H9 (cell line): ENCODE measurements around the gene INSYN1. TPM values are rescaled to one million over a fixed set of nuclear protein-coding genes. Genes with fewer than 3 reads are reported as not detected.

ENCODE experiments used
- DNase-seq: peaks from one replicate; pipeline ENCODE4 v3.0.0-alpha.2; 2017
- H2AFZ ChIP-seq: one replicate; pipeline ENCODE4 v1.6.1; 2013; ENCODE audit warnings: mild to moderate bottlenecking, low read length, control low read depth, moderate library complexity
- H2AK5ac ChIP-seq: 2 replicates; pipeline ENCODE4 v1.6.1; 2013; ENCODE audit warnings: low read length, control low read depth, mixed read lengths; ENCODE audit not compliant: insufficient read length
- H2BK120ac ChIP-seq: one replicate; pipeline ENCODE4 v1.6.1; 2013; ENCODE audit warnings: low read depth, mild to moderate bottlenecking, low read length, control low read depth, inconsistent platforms; ENCODE audit not compliant: poor library complexity, severe bottlenecking
- H2BK12ac ChIP-seq: 2 replicates; pipeline ENCODE4 v1.6.1; 2013; ENCODE audit warnings: low read length, control low read depth, mixed read lengths, low read depth; ENCODE audit not compliant: insufficient read length
- H2BK15ac ChIP-seq: 2 replicates; pipeline ENCODE4 v1.6.1; 2013; ENCODE audit warnings: low read depth, low read length, control low read depth
- H2BK20ac ChIP-seq: one replicate; pipeline ENCODE4 v1.6.1; 2013; ENCODE audit warnings: low read depth, mild to moderate bottlenecking, low read length, control low read depth, inconsistent platforms; ENCODE audit not compliant: poor library complexity, severe bottlenecking
- H2BK5ac ChIP-seq: 2 replicates; pipeline ENCODE4 v1.6.1; 2013; ENCODE audit warnings: low read length, control low read depth, mixed read lengths; ENCODE audit not compliant: insufficient read length
- H3K14ac ChIP-seq: 2 replicates; pipeline ENCODE4 v1.6.1; 2013; ENCODE audit warnings: low read length, control low read depth; ENCODE audit not compliant: insufficient read depth
- H3K18ac ChIP-seq: 2 replicates; pipeline ENCODE4 v1.6.1; 2013; ENCODE audit warnings: low read depth, mild to moderate bottlenecking, mixed read lengths, low read length, control low read depth; ENCODE audit not compliant: insufficient read length
- H3K23ac ChIP-seq: 2 replicates; pipeline ENCODE4 v1.6.1; 2013; ENCODE audit warnings: low read length, control low read depth, mixed read lengths, low read depth; ENCODE audit not compliant: insufficient read length
- H3K23me2 ChIP-seq: 2 replicates; pipeline ENCODE4 v1.6.1; 2013; ENCODE audit warnings: low read depth, mild to moderate bottlenecking, mixed read lengths, low read length, control low read depth; ENCODE audit not compliant: insufficient read length, poor library complexity, severe bottlenecking
- H3K27ac ChIP-seq: 2 replicates; pipeline ENCODE4 v1.5.1; 2013; ENCODE audit warnings: low read length, control low read depth, mixed read lengths, low read depth; ENCODE audit not compliant: insufficient read length
- H3K27me3 ChIP-seq: 2 replicates; pipeline ENCODE4 v1.6.1; 2013; ENCODE audit warnings: low read length, control low read depth, inconsistent platforms; ENCODE audit not compliant: insufficient read depth
- H3K4ac ChIP-seq: 2 replicates; pipeline ENCODE4 v1.6.1; 2013; ENCODE audit warnings: low read depth, mild to moderate bottlenecking, control low read depth, inconsistent platforms, low read length, moderate library complexity
- H3K4me1 ChIP-seq: 2 replicates; pipeline ENCODE4 v1.6.1; 2013; ENCODE audit warnings: low read length, control low read depth, inconsistent platforms; ENCODE audit not compliant: insufficient read depth
- H3K4me2 ChIP-seq: 2 replicates; pipeline ENCODE4 v1.6.1; 2013; ENCODE audit warnings: low read length, control low read depth, mixed read lengths; ENCODE audit not compliant: insufficient read length, insufficient read depth
- H3K56ac ChIP-seq: 2 replicates; pipeline ENCODE4 v1.6.1; 2013; ENCODE audit warnings: low read depth, mild to moderate bottlenecking, mixed read lengths, low read length, control low read depth; ENCODE audit not compliant: insufficient read length
- H3K79me1 ChIP-seq: 2 replicates; pipeline ENCODE4 v1.6.1; 2013; ENCODE audit warnings: low read depth, mild to moderate bottlenecking, moderate library complexity, low read length, control low read depth, inconsistent platforms; ENCODE audit not compliant: insufficient read depth, poor library complexity, severe bottlenecking
- H3K79me2 ChIP-seq: 2 replicates; pipeline ENCODE4 v1.6.1; 2013; ENCODE audit warnings: low read length, control low read depth, inconsistent platforms; ENCODE audit not compliant: insufficient read depth
- H3K9ac ChIP-seq: 2 replicates; pipeline ENCODE4 v1.6.1; 2013; ENCODE audit warnings: low read length, control low read depth, mixed read lengths; ENCODE audit not compliant: insufficient read length; ENCODE audit errors: extremely low read depth
- H3K9me3 ChIP-seq: one replicate; pipeline ENCODE4 v1.6.1; 2013; ENCODE audit warnings: low read depth, low read length, inconsistent platforms; ENCODE audit not compliant: control insufficient read depth
- H3T11ph ChIP-seq: one replicate; pipeline ENCODE4 v1.6.1; 2013; ENCODE audit warnings: mild to moderate bottlenecking, low read length, control low read depth, inconsistent platforms
- H4K20me1 ChIP-seq: one replicate; pipeline ENCODE4 v1.6.1; 2013; ENCODE audit not compliant: control insufficient read depth, insufficient read length, insufficient read depth
- H4K5ac ChIP-seq: 2 replicates; pipeline ENCODE4 v1.6.1; 2013; ENCODE audit warnings: low read depth, mild to moderate bottlenecking, mixed read lengths, low read length, control low read depth; ENCODE audit not compliant: insufficient read length
- H4K8ac ChIP-seq: replicated peaks from 2 replicates; pipeline ENCODE4 v1.6.1; 2013; ENCODE audit warnings: low read length, control low read depth, mixed read lengths, low read depth; ENCODE audit not compliant: insufficient read length
- H4K91ac ChIP-seq: 2 replicates; pipeline ENCODE4 v1.6.1; 2013; ENCODE audit warnings: low read depth, mild to moderate bottlenecking, moderate library complexity, mixed read lengths, low read length, control low read depth; ENCODE audit not compliant: insufficient read length
- H3K27ac Mint-ChIP-seq, 3 experiments: 2 replicates in 2 of 3; 3 replicates in 1 of 3; pipeline ENCODE4 v1.8.0; 2020 to 2021; ENCODE audit warnings: mixed read lengths in 3 of 3, mild to moderate bottlenecking in 1 of 3, moderate library complexity in 1 of 3
- H3K27me3 Mint-ChIP-seq: 2 replicates; pipeline ENCODE4 v1.8.0; 2021; ENCODE audit warnings: low read depth, mild to moderate bottlenecking, moderate library complexity, mixed read lengths
- H3K36me3 Mint-ChIP-seq, 3 experiments: 2 replicates in 2 of 3; 3 replicates in 1 of 3; pipeline ENCODE4 v1.8.0; 2020 to 2021; ENCODE audit warnings: low read depth in 3 of 3, mixed read lengths in 3 of 3; ENCODE audit not compliant: insufficient read depth in 1 of 3
- H3K4me1 Mint-ChIP-seq, 2 experiments: 2 replicates each; pipeline ENCODE4 v1.8.0; 2020; ENCODE audit warnings: mixed read lengths in 2 of 2
- H3K4me3 Mint-ChIP-seq, 2 experiments: 2 replicates in 1 of 2; 3 replicates in 1 of 2; pipeline ENCODE4 v1.8.0; 2020 to 2021; ENCODE audit warnings: mild to moderate bottlenecking in 2 of 2, mixed read lengths in 2 of 2, moderate library complexity in 1 of 2
- H3K9me3 Mint-ChIP-seq, 2 experiments: 2 replicates in 1 of 2; 3 replicates in 1 of 2; pipeline ENCODE4 v1.8.0; 2020; ENCODE audit warnings: mild to moderate bottlenecking in 2 of 2, mixed read lengths in 2 of 2, moderate library complexity in 1 of 2
- WGBS: extraction: QIAGEN DNeasy Blood & Tissue Kit; methylation state at CpG from one replicate; pipeline ENCODE4 v1.1.7; 2013; ENCODE audit warnings: missing lambda C conversion rate, low lambda C conversion rate, mixed read lengths; ENCODE audit not compliant: insufficient read length; ENCODE audit errors: extremely low coverage; 5-methylcytosine and 5-hydroxymethylcytosine counted together
- total RNA-seq: library from RNA; stranded (reverse); gene quantifications from 2 replicates; pipeline ENCODE4 v1.2.1, GENCODE V29; 2021
- TF ChIP-seq, protein P1 (sequence below): fragments of 200-600 bp; sonication (generic); conservative IDR thresholded peaks from 3 replicates; pipeline ENCODE4 v1.8.0; 2021; ENCODE audit warnings: antibody characterized with exemption, mild to moderate bottlenecking

The INSYN1 gene
- total RNA-seq, 1 experiment from 2014 or later: 1.9 TPM

DNA sequence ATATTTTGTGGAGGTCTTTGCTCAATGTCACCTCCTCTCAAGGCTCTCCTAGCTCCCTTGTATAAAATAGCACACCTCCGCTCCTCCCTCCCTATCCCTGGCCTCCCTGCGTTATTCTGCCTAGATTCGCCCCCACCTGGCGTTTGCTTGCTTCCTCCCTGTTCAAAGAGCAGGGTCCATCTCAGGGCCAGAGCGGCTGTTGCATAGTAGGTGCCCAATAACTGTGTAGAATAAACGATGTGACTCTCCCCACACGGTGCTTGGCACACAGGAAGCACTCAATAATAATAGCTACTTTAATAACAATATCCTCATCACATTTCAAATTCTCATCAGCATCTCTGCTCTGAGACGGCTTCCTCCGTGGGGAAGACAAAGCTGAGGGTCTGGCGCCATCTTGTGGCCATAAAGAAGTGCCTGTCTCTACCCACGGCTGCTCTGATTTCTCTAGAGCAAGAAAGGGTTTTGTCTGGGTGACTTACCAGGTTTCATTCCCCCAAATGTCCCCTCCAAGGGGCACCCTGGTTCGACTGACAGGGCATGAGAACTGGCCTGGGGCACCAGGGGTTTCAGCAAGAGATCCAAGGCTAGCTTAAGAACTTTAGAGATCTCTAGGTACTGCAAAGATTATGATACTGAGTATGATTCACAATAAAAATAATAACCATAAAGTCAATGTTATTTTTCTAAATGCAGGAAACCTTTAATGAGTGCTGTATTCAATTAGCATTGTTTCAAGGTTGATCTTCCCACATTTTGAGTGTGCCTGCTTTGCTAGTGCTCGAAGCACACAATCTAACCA is 52.9 kb downstream of the INSYN1 start:
- no peaks in the 10 kb centered on the region for H3K27me3 Mint-ChIP-seq
- peak overlapping the region in 1 of 3 experiments; percentile 31; a peak in 1 of 7 replicates for H3K27ac Mint-ChIP-seq
- no peak overlapping the region for H3K4ac ChIP-seq
- no peak overlapping the region for H4K8ac ChIP-seq
- H3K27me3 ChIP-seq: no peaks in the 10 kb centered on the region
- no peak overlapping the region for H3K56ac ChIP-seq
- H3T11ph ChIP-seq: no peak overlapping the region
- no peak overlapping the region for H2AK5ac ChIP-seq
- H2BK120ac ChIP-seq: no peak overlapping the region
- peaks cover 5% of the 10 kb centered on the region for H3K79me1 ChIP-seq
- no peaks in the 10 kb centered on the region; the same call in 1 of the 2 replicates for H3K79me2 ChIP-seq
- no peak overlapping the region for H2BK5ac ChIP-seq
- H3K9me3 Mint-ChIP-seq: no peaks in the 10 kb centered on the region
- TF ChIP-seq, protein P1, sequence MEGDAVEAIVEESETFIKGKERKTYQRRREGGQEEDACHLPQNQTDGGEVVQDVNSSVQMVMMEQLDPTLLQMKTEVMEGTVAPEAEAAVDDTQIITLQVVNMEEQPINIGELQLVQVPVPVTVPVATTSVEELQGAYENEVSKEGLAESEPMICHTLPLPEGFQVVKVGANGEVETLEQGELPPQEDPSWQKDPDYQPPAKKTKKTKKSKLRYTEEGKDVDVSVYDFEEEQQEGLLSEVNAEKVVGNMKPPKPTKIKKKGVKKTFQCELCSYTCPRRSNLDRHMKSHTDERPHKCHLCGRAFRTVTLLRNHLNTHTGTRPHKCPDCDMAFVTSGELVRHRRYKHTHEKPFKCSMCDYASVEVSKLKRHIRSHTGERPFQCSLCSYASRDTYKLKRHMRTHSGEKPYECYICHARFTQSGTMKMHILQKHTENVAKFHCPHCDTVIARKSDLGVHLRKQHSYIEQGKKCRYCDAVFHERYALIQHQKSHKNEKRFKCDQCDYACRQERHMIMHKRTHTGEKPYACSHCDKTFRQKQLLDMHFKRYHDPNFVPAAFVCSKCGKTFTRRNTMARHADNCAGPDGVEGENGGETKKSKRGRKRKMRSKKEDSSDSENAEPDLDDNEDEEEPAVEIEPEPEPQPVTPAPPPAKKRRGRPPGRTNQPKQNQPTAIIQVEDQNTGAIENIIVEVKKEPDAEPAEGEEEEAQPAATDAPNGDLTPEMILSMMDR: peak; percentile 99
- H2BK15ac ChIP-seq: no peak overlapping the region
- no CpG with 5 or more reads among the region's 13 CpGs for WGBS
- no peaks in the 10 kb centered on the region for H3K23me2 ChIP-seq
- no peak overlapping the region for H3K4me2 ChIP-seq
- H2BK12ac ChIP-seq: no peak overlapping the region
- no peaks in the 10 kb centered on the region for H4K20me1 ChIP-seq
- H3K36me3 Mint-ChIP-seq: peaks cover 7 to 27% (median 15%) of the 10 kb centered on the region in 3 experiments; a peak in 6 of 7 replicates
- H3K4me3 Mint-ChIP-seq: peak overlapping the region in 1 of 2 experiments; percentile 16; a peak in 1 of 5 replicates
- DNase-seq: peak; percentile 67
- H3K4me1 Mint-ChIP-seq: peaks cover 28 to 32% of the 10 kb centered on the region in 2 experiments
- H4K5ac ChIP-seq: no peak overlapping the region
- no peak overlapping the region for H3K23ac ChIP-seq
- no peak overlapping the region for H4K91ac ChIP-seq
- H3K9ac ChIP-seq: no peak overlapping the region
- peaks cover 3% of the 10 kb centered on the region; the same call in 1 of the 2 replicates for H3K4me1 ChIP-seq
- H3K9me3 ChIP-seq: no peaks in the 10 kb centered on the region
- H3K18ac ChIP-seq: no peak overlapping the region
- H2BK20ac ChIP-seq: no peak overlapping the region
- H3K27ac ChIP-seq: no peak overlapping the region
- H3K14ac ChIP-seq: no peak overlapping the region
- H2AFZ ChIP-seq: no peak overlapping the region
